CD4-positive, CD25-positive, alpha-beta regulatory T cell (primary cell): Measurements from ENCODE around the gene PDLIM4. TPM values are rescaled to one million over a fixed set of nuclear protein-coding genes. Genes with fewer than 3 reads are reported as not detected.
A peak's percentile ranks its signal among the peaks of the same experiment; 100 is the strongest.

Experiments used
- ATAC-seq, 2 donors: fragments of 150-1000 bp; cut with Tn5 transposase; one replicate each; pipeline ENCODE4 v1.10.0; 2021; ENCODE audit warnings: low read depth in 2 of 2, moderate number of reproducible peaks in 2 of 2, moderate library complexity in 1 of 2
- DNase-seq, 3 donors: peaks; one replicate each; pipeline versions ENCODE4 v3.0.0 to v3.0.0-alpha.2; 2012 to 2022; ENCODE audit warnings: mixed read lengths in 1 of 3
- H3K27ac ChIP-seq: one replicate; pipeline ENCODE4 v1.7.0; 2013; ENCODE audit warnings: mild to moderate bottlenecking, low read length; ENCODE audit not compliant: insufficient read depth, poor library complexity, severe bottlenecking
- H3K27me3 ChIP-seq: one replicate; pipeline ENCODE4 v1.7.0; 2013; ENCODE audit warnings: low read length; ENCODE audit not compliant: control insufficient read depth, insufficient read depth
- H3K36me3 ChIP-seq: one replicate; pipeline ENCODE4 v1.7.0; 2013; ENCODE audit warnings: mild to moderate bottlenecking, low read length, moderate library complexity; ENCODE audit not compliant: control insufficient read depth, insufficient read depth
- H3K4me1 ChIP-seq: 2 replicates; pipeline ENCODE4 v1.7.0; 2013; ENCODE audit warnings: mild to moderate bottlenecking, low read length; ENCODE audit not compliant: insufficient read depth, control insufficient read depth, poor library complexity, severe bottlenecking
- H3K4me3 ChIP-seq: one replicate; pipeline ENCODE4 v1.7.0; 2013; ENCODE audit warnings: low read depth, mild to moderate bottlenecking, low read length, moderate library complexity
- H3K9me3 ChIP-seq, 2 experiments: 1 replicate in 1 of 2; 2 replicates in 1 of 2; pipeline ENCODE4 v1.7.0; 2013; ENCODE audit warnings: low read length in 2 of 2, mild to moderate bottlenecking in 1 of 2, moderate library complexity in 1 of 2; ENCODE audit not compliant: control insufficient read depth in 2 of 2
- H3K27ac Mint-ChIP-seq, 3 donors: one replicate each; pipeline ENCODE4 v1.8.0; 2020 to 2022; ENCODE audit warnings: mild to moderate bottlenecking in 3 of 3, mixed read lengths in 3 of 3, moderate library complexity in 2 of 3
- H3K27me3 Mint-ChIP-seq: one replicate; pipeline ENCODE4 v1.8.0; 2022; ENCODE audit warnings: mild to moderate bottlenecking, mixed read lengths
- H3K36me3 Mint-ChIP-seq: one replicate; pipeline ENCODE4 v1.8.0; 2020; ENCODE audit warnings: mixed read lengths
- H3K4me1 Mint-ChIP-seq, 4 donors: one replicate each; pipeline ENCODE4 v1.8.0; 2020 to 2022; ENCODE audit warnings: mixed read lengths in 4 of 4, mild to moderate bottlenecking in 1 of 4
- H3K4me3 Mint-ChIP-seq, 4 donors: one replicate each; pipeline ENCODE4 v1.8.0; 2020 to 2022; ENCODE audit warnings: mild to moderate bottlenecking in 4 of 4, mixed read lengths in 4 of 4, moderate library complexity in 3 of 4
- H3K9me3 Mint-ChIP-seq, 7 donors: one replicate each; pipeline ENCODE4 v1.8.0; 2020 to 2022; ENCODE audit warnings: mixed read lengths in 7 of 7, mild to moderate bottlenecking in 3 of 7, moderate library complexity in 2 of 7
- polyA plus RNA-seq, 4 donors: library from polyadenylated mRNA; unstranded; fragments of 300-500 nt; fragmentation: Illumina TruSeq; gene quantifications; one replicate each; pipeline ENCODE4 v1.2.3, GENCODE V29; 2021
- total RNA-seq: library from RNA; stranded (reverse); gene quantifications from one replicate; pipeline ENCODE4 v1.2.3, GENCODE V29; 2022

PDLIM4 gene
- total and polyA plus RNA-seq, 5 donors from 2014 or later, result not detected

DNA sequence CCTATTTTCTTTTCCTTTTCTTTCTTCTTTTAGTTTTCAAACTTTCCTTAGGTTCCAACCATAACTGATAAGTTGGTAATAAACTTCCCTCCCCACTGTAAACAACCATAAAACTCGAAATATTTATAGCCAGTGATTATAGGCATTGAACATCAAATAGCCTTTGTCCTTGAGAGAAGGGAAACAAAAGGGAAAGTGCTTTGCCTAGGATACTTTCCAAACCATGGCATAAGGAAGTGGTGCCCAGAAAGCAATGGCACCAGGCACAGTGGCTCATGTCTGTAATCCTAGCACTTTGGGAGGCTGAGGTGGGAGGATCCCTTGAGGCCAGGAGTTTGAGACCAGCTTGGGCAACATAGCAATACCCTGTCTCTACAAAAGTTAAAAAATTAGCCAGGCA, 11.9 kb upstream of the PDLIM4 start:
- H3K9me3 Mint-ChIP-seq, result peaks cover 0 to 46% (median 10%) of the 10 kb centered on the region in 7 donors

DNA sequence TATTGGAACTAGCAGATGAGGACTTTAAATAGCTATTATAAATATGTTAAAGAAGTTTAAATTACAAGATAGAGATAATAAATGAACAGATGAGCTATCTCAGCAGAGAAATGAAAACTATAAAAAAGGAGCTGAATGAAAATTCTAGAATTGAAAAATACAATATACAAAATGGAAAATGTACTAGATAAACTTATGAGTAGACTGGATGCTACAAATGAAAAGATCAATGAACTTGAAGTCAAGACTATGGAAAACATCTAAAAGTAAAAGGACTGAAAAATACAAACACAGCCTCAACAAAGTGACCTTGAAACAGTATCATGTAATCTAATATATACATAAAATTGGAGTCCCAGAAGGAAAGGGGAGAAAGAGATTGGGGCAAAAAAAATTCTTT, 10.7 kb upstream of the PDLIM4 start:
- no peaks in the 10 kb centered on the region for H3K4me1 ChIP-seq
- DNase-seq (no peak), ATAC-seq (no peak)
- H3K4me3 ChIP-seq, result no peak overlapping the region
- no peak overlapping the region for H3K27ac ChIP-seq
- no peaks in the 10 kb centered on the region for H3K36me3 ChIP-seq
- no peaks in the 10 kb centered on the region for H3K4me1 Mint-ChIP-seq
- peaks cover 11 to 19% of the 10 kb centered on the region in 2 experiments for H3K9me3 ChIP-seq
- peaks cover 16% of the 10 kb centered on the region for H3K27me3 ChIP-seq
- H3K27me3 Mint-ChIP-seq, result peaks cover 43% of the 10 kb centered on the region
- peaks cover 4% of the 10 kb centered on the region for H3K36me3 Mint-ChIP-seq
- H3K4me3 Mint-ChIP-seq, result no peak overlapping the region
- H3K27ac Mint-ChIP-seq, result no peak overlapping the region
- peaks cover 0 to 39% (median 9%) of the 10 kb centered on the region in 7 donors for H3K9me3 Mint-ChIP-seq

More for the DNA sequence above, 11.9 kb upstream of the PDLIM4 start:
- no peak for ATAC-seq
- Mint-ChIP-seq H3K27me3 (peaks cover 44% of the 10 kb centered on the region), H3K27ac (no peak overlapping the region), H3K36me3 (peaks cover 4% of the 10 kb centered on the region), H3K4me3 (no peak overlapping the region), H3K4me1 (no peaks in the 10 kb centered on the region)
- no peak for DNase-seq
- H3K36me3 ChIP-seq, result no peaks in the 10 kb centered on the region
- H3K4me3 ChIP-seq, result no peak overlapping the region
- peaks cover 21% of the 10 kb centered on the region for H3K27me3 ChIP-seq
- peaks cover 11 to 23% of the 10 kb centered on the region in 2 experiments for H3K9me3 ChIP-seq
- no peak overlapping the region for H3K27ac ChIP-seq
- H3K4me1 ChIP-seq, result no peaks in the 10 kb centered on the region

DNA sequence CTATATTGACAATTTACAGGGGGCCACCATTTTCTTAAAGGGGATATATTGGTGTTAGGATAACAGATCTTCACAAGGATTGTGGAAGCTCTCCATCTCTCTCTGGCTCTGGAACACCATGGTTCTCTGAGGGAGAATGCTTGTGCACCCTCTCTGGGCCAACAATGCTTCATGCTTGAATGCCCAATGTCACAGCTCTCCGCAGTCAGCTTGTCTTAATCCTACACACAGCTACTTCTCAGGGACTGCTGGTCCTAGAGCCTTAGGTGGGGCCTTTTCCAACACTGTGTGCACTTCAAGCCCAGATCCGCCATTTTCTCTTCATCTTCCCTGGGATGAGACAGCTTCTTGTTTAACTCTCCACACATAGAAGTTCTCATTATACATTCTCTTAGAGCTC, 6.9 kb upstream of the PDLIM4 start:
- Mint-ChIP-seq H3K36me3 (no peaks in the 10 kb centered on the region), H3K27me3 (peaks cover 29% of the 10 kb centered on the region), H3K4me3 (no peak overlapping the region), H3K27ac (no peak overlapping the region), H3K4me1 (peaks cover 0 to under 1% (median 0%) of the 10 kb centered on the region in 4 donors), H3K9me3 (peaks cover 0 to 13% (median 0%) of the 10 kb centered on the region in 7 donors)
- Histone ChIP-seq H3K36me3 (no peaks in the 10 kb centered on the region), H3K27ac (no peak overlapping the region), H3K4me3 (no peak overlapping the region), H3K9me3 (peaks cover 11% of the 10 kb centered on the region in 2 experiments), H3K27me3 (peaks cover 11% of the 10 kb centered on the region), H3K4me1 (no peaks in the 10 kb centered on the region)
- ATAC-seq (no peak), DNase-seq (no peak)

GRCh38 chr5:132251220-132251725, 6.2 kb upstream of the PDLIM4 start:
- no peak for ATAC-seq
- Mint-ChIP-seq H3K27me3 (peaks cover 35% of the 10 kb centered on the region), H3K9me3 (peaks cover 0 to 10% (median 0%) of the 10 kb centered on the region in 7 donors), H3K4me3 (no peak overlapping the region), H3K36me3 (no peaks in the 10 kb centered on the region), H3K27ac (no peak overlapping the region), H3K4me1 (peaks cover 0 to 3% (median 0%) of the 10 kb centered on the region in 4 donors)
- Histone ChIP-seq H3K4me3 (no peak overlapping the region), H3K9me3 (peaks cover 7% of the 10 kb centered on the region in 2 experiments), H3K36me3 (no peaks in the 10 kb centered on the region), H3K27ac (no peak overlapping the region), H3K4me1 (no peaks in the 10 kb centered on the region), H3K27me3 (peaks cover 16% of the 10 kb centered on the region)
- no peak for DNase-seq

DNA sequence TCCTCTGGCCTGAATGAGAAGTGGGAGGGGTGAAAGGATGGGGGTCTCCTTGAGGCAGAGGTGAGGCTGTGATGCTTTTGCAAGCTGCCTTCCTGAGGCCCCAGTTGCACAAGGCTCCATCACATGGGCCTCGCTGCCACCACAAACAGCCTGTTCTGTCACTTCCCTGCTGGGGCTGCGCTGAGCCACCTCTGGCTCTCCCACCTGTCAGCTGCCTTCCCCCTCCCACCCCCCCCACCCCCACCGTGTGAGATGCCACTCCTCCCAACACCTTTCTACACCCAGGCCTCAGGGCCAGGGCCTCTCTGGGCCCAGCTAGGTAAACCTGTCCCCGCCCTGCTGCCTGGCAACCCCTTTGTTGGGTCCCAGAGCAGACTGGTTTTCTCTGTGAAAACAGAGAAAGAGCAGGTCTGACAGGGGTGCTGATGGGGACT, 4.5 kb upstream of the PDLIM4 start:
- Mint-ChIP-seq H3K36me3 (no peaks in the 10 kb centered on the region), H3K4me1 (peaks cover 0 to 5% (median 0%) of the 10 kb centered on the region in 4 donors), H3K27ac (no peak overlapping the region), H3K4me3 (no peak overlapping the region), H3K27me3 (peaks cover 39% of the 10 kb centered on the region), H3K9me3 (peaks cover 0 to 6% (median 0%) of the 10 kb centered on the region in 7 donors)
- Histone ChIP-seq H3K27ac (no peak overlapping the region), H3K36me3 (no peaks in the 10 kb centered on the region), H3K27me3 (peaks cover 15% of the 10 kb centered on the region), H3K4me1 (no peaks in the 10 kb centered on the region), H3K9me3 (peaks cover 0 to 2% of the 10 kb centered on the region in 2 experiments), H3K4me3 (no peak overlapping the region)
- DNase-seq, result no peak
- no peak for ATAC-seq

DNA sequence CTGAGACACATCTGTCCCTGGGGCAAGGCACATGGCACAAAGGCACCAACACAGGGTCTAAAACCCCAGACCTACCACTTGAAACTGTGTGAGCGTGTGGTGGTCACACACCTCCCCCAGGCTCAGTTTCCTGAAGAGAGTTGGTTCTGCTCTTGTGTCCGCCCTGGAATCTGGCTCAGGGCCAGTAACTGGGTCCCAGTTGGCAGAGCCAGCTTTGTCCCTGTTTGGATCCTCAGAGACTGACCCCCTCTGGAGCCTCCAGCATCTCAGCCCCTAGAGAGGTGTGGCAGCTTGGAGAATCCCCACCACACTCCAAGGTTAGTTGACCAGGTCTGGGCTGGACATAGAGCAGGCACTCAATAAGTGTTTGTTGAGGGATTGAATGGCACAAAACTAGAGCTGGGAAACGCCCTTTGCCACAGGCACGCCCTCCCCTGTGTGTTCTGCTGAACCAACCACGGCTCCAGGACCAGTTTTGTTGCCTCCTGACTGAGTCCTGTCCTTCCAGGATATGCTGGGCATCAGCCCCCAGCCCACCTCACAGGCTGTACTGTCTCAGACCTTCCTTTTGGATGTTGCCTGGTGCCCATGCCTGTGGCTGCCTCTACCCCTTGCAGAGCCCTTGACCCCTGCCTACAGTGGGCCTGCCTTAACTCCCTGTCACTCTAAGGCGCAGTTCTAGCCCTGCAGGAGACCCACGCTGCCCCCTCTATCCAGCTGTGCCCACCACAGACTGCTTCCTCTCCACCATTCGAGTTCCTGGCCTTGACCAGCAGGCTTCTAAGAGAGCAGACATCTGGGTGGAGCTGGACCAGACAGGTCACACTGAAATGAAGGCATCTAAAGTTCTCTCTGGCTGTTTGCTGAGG, 3.8 kb upstream of the PDLIM4 start:
- Mint-ChIP-seq H3K27me3 (peaks cover 39% of the 10 kb centered on the region), H3K27ac (no peak overlapping the region), H3K4me1 (peaks cover 0 to 5% (median 0%) of the 10 kb centered on the region in 4 donors), H3K4me3 (no peak overlapping the region), H3K36me3 (no peaks in the 10 kb centered on the region), H3K9me3 (peaks cover 0 to 6% (median 0%) of the 10 kb centered on the region in 7 donors)
- no peak overlapping the region for H3K27ac ChIP-seq
- no peaks in the 10 kb centered on the region for H3K9me3 ChIP-seq
- H3K4me3 ChIP-seq, result no peak overlapping the region
- no peaks in the 10 kb centered on the region for H3K4me1 ChIP-seq
- DNase-seq (no peak), ATAC-seq (no peak)
- H3K27me3 ChIP-seq, result peaks cover 9% of the 10 kb centered on the region
- no peaks in the 10 kb centered on the region for H3K36me3 ChIP-seq

- no peak overlapping the region for H3K4me3 ChIP-seq
- Mint-ChIP-seq H3K4me1 (peaks cover 0 to 5% (median 0%) of the 10 kb centered on the region in 4 donors), H3K27ac (peak overlapping the region in 1 of 3 donors; percentile 85), H3K36me3 (no peaks in the 10 kb centered on the region), H3K4me3 (no peak overlapping the region), H3K27me3 (peaks cover 39% of the 10 kb centered on the region), H3K9me3 (peaks cover 0 to 6% (median 0%) of the 10 kb centered on the region in 7 donors)
- H3K27ac ChIP-seq, result no peak overlapping the region
- DNase-seq, result no peak
- ATAC-seq, result no peak
- no peaks in the 10 kb centered on the region for H3K4me1 ChIP-seq
- H3K27me3 ChIP-seq, result peaks cover 6% of the 10 kb centered on the region
- no peaks in the 10 kb centered on the region for H3K36me3 ChIP-seq
- H3K9me3 ChIP-seq, result no peaks in the 10 kb centered on the region
These were observed 3.0 kb upstream of the PDLIM4 start for GRCh38 chr5:132254321-132254977.
